Peyer's patch (tissue), 4 donors: ENCODE measurements around the gene PRSS48. TPM values are rescaled to one million over a fixed set of nuclear protein-coding genes. Genes with fewer than 3 reads are reported as not detected.
"Not testable (repeated sequence)": the region's sequence is repeated elsewhere in the genome, so short reads cannot be mapped to it uniquely, and the experiment has no call there.

Source experiments
- DNase-seq, 3 donors: peaks; one replicate each; pipeline ENCODE4 v3.0.0-alpha.2; 2017 to 2019
- H3K27ac ChIP-seq, 4 donors: fragments of 200-600 bp; sonication (generic); one replicate each; pipeline ENCODE4 v1.5.1; 2016 to 2019
- H3K27me3 ChIP-seq, 2 donors: fragments of 200-600 bp; sonication (generic); one replicate each; pipeline ENCODE4 v1.5.1; 2019
- H3K36me3 ChIP-seq, 3 donors: fragments of 200-600 bp; sonication (generic); one replicate each; pipeline ENCODE4 v1.5.1; 2016 to 2019
- H3K4me1 ChIP-seq, 4 donors: fragments of 200-600 bp; sonication (generic); one replicate each; pipeline ENCODE4 v1.5.1; 2016 to 2019
- H3K4me3 ChIP-seq, 4 donors: fragments of 200-600 bp; sonication (generic); 1 replicate in 3 of 4; 2 replicates in 1 of 4; pipeline ENCODE4 v1.5.1; 2016 to 2019; ENCODE audit warnings: mild to moderate bottlenecking in 1 of 4
- H3K9me3 ChIP-seq, 4 donors: fragments of 200-600 bp; sonication (generic); one replicate each; pipeline ENCODE4 v1.5.1; 2016 to 2019; ENCODE audit warnings: mild to moderate bottlenecking in 1 of 4
- CTCF ChIP-seq, 6 experiments: fragments of 450-650 bp in 4 of 6; fragments of 200-600 bp in 2 of 6; sonication (generic) in 1 of 6; IDR thresholded peaks; one replicate each; pipeline ENCODE4 v1.5.1; 2017 to 2019; ENCODE audit warnings: antibody characterized with exemption in 6 of 6, mild to moderate bottlenecking in 3 of 6, moderate library complexity in 1 of 6
- POLR2A ChIP-seq, 2 donors: fragments of 450-650 bp; IDR thresholded peaks; one replicate each; pipeline ENCODE4 v1.5.1; 2017; ENCODE audit warnings: antibody characterized with exemption in 2 of 2, mild to moderate bottlenecking in 2 of 2, moderate library complexity in 2 of 2
- total RNA-seq, 4 donors: library from RNA; depleted of rRNA; stranded (reverse); fragments of >200 nt; gene quantifications; one replicate each; pipeline ENCODE4 v1.1.0, GENCODE V29; 2016

The PRSS48 gene
- total RNA-seq, 4 donors from 2014 or later = not detected

DNA sequence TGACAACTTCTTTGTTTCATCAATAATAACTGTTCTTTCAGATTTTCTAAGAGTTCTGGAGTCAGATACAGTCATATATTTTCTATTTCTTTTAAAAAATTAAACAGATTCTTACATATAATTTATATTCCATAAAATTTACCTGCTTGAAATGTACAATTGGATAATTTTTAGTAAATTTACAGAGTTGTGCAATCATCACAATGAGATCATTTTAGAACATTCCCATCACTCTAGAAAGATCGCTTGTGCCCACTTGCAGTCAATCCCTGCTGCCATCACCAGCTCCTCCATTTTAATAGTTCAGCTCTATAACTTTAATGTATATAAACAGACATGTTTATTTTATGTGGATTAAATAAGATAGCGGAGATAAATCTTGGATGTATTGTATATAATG is 29.6 kb upstream of the PRSS48 start:
- H3K27me3 ChIP-seq = no peaks in the 10 kb centered on the region
- no peaks in the 10 kb centered on the region for H3K36me3 ChIP-seq
- no peak overlapping the region for H3K27ac ChIP-seq
- DNase-seq = no peak
- no peaks in the 10 kb centered on the region for H3K4me1 ChIP-seq
- H3K9me3 ChIP-seq = no peaks in the 10 kb centered on the region
- TF ChIP-seq POLR2A (IDR thresholded peaks at IDR 0.05) (no peak), CTCF (IDR thresholded peaks at IDR 0.05) (no peak)
- no peak overlapping the region for H3K4me3 ChIP-seq

DNA sequence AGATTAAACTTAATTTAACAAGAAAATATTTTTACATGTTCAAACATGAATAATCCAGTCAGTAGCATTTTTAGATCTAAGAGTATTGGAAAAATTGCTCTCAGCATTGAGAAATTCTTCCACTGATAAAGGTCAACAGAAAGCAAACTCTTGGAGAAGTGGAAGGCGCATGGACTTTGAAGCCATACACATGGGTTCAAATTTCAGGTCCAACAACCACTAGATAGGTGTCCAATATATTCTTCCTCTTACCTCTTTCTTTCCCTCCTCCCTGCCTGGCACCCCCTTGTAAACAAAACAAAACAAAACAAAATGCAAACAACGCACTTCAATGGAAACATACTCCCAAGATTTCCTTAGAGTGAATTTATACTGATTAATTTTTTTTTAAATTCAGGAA is 28.4 kb upstream of the PRSS48 start:
- no peak overlapping the region for H3K27ac ChIP-seq
- no peaks in the 10 kb centered on the region for H3K27me3 ChIP-seq
- TF ChIP-seq CTCF (IDR thresholded peaks at IDR 0.05) (no peak), POLR2A (IDR thresholded peaks at IDR 0.05) (no peak)
- H3K4me3 ChIP-seq = no peak overlapping the region
- DNase-seq = no peak
- H3K4me1 ChIP-seq = no peaks in the 10 kb centered on the region
- no peaks in the 10 kb centered on the region for H3K36me3 ChIP-seq
- no peaks in the 10 kb centered on the region for H3K9me3 ChIP-seq

DNA sequence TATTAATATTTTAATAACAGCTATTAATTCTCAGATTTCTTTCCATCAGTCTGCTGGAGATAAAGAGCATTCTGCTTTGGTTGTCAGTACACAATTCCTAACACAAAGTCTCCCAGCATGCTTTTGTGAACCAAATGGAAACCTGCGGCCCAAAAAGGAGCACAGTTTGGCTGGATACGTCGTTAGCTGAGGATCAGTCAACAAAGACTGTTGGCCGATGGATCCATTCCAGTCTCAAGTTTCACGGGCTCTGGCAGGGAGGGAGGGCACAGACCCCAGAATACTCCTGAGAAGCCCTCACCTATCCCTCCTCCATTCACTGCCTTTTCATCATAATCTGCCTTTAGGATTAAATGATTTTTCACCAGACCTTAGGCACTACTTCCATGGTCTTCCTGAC is 26.3 kb upstream of the PRSS48 start:
- H3K9me3 ChIP-seq = no peaks in the 10 kb centered on the region
- H3K36me3 ChIP-seq = no peaks in the 10 kb centered on the region
- H3K27me3 ChIP-seq = no peaks in the 10 kb centered on the region
- H3K4me3 ChIP-seq = no peak overlapping the region
- H3K27ac ChIP-seq = no peak overlapping the region
- TF ChIP-seq CTCF (IDR thresholded peaks at IDR 0.05) (no peak), POLR2A (IDR thresholded peaks at IDR 0.05) (no peak)
- no peaks in the 10 kb centered on the region for H3K4me1 ChIP-seq
- DNase-seq = no peak

DNA sequence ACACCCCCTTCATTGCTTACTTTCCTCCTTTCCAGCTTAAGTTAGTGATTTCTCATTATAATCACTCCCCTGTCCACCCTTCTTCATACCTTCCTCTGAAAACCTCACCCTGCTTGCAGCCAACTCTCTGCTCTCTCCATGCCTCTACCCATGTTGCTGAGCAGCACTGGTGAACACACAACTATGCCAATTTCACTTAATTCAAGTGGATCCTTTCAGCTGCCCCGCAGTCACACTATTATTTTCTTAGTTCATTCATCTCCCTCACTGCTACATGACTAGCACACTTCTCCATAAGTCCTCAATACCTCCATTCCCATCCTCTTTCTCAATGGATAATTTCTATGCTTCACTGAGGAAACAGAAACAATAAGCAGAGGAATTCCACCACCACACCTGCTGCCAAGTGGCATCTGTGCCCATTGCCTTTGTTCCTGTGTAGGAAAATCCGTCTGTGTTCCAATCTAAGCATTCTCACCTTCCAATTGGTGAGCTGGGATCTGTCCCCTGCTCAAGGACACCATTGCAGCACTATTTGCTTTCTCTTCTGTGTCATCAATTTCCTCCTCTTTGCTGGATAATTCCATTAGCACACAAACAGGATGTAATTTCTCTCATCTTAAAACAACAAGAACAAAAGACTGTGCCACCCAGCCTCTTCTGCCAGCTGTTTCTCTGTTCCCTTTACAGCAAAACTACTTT is 25.2 kb upstream of the PRSS48 start:
- H3K4me1 ChIP-seq = no peaks in the 10 kb centered on the region
- no peak overlapping the region for H3K27ac ChIP-seq
- H3K27me3 ChIP-seq = no peaks in the 10 kb centered on the region
- TF ChIP-seq POLR2A (IDR thresholded peaks at IDR 0.05) (no peak), CTCF (IDR thresholded peaks at IDR 0.05) (no peak)
- no peaks in the 10 kb centered on the region for H3K36me3 ChIP-seq
- DNase-seq = no peak
- H3K4me3 ChIP-seq = no peak overlapping the region
- no peaks in the 10 kb centered on the region for H3K9me3 ChIP-seq

DNA sequence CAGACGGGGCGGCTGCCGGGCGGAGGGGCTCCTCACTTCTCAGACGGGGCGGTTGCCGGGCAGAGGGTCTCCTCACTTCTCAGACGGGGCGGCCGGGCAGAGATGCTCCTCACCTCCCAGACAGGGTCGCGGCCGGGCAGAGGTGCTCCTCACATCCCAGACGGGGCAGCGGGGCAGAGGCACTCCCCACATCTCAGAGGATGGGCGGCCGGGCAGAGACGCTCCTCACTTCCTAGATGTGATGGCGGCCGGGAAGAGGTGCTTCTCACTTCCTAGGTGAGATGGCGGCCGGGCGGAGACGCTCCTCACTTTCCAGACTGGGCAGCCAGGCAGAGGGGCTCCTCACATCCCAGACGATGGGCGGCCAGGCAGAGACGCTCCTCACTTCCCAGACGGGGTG is 21.7 kb upstream of the PRSS48 start:
- not testable (repeated sequence) for H3K4me1 ChIP-seq, DNase-seq, H3K36me3 ChIP-seq, H3K27ac ChIP-seq, H3K27me3 ChIP-seq, H3K9me3 ChIP-seq, H3K4me3 ChIP-seq

GRCh38 chr4:151255680-151256079 is 21.3 kb upstream of the PRSS48 start:
- not testable (repeated sequence) for DNase-seq

GRCh38 chr4:151256134-151256533 is 20.8 kb upstream of the PRSS48 start:
- Histone ChIP-seq H3K4me3 (no peak overlapping the region), H3K4me1 (no peaks in the 10 kb centered on the region), H3K9me3 (no peaks in the 10 kb centered on the region), H3K36me3 (no peaks in the 10 kb centered on the region), H3K27ac (no peak overlapping the region), H3K27me3 (no peaks in the 10 kb centered on the region)
- no peak for DNase-seq
- TF ChIP-seq POLR2A (IDR thresholded peaks at IDR 0.05) (no peak), CTCF (IDR thresholded peaks at IDR 0.05) (no peak)

More at GRCh38 chr4:151255680-151256079, 21.3 kb upstream of the PRSS48 start:
- H3K4me1 ChIP-seq, H3K36me3 ChIP-seq, H3K27ac ChIP-seq, H3K4me3 ChIP-seq, H3K27me3 ChIP-seq, H3K9me3 ChIP-seq: not testable (repeated sequence)
